ENCODE data around the gene PLXNA2.

Gene PLXNA2

GRCh38 chr1:208044589-208045462, 199.4 kb downstream of the PLXNA2 start:
- ATAC-seq (ENCODE audit: insufficient read depth, low read depth) (peak; percentile 86), DNase-seq (peak; percentile 35)
- H4K20me1 ChIP-seq (ENCODE audit: insufficient read depth, low read length), result peaks cover 4% of the 10 kb centered on the region; the same call in 1 of the 2 replicates

GRCh38 chr1:208043691-208044181, 200.4 kb downstream of the PLXNA2 start:
- Histone ChIP-seq H4K20me1 (ENCODE audit: insufficient read depth, low read length) (peaks cover 6% of the 10 kb centered on the region; the same call in 1 of the 2 replicates), H3K4me2 (ENCODE audit: insufficient read depth, low read length) (no peak overlapping the region), H3K27me3 (ENCODE audit: insufficient read depth, low read length, poor library complexity) (peaks cover 31% of the 10 kb centered on the region), H3K9ac (ENCODE audit: low read depth, low read length) (no peak overlapping the region), H3K79me2 (ENCODE audit: insufficient read depth, low read length) (no peaks in the 10 kb centered on the region), H3K4me3 (ENCODE audit: low read depth in 1 of 2, low read length in 2 of 2) (no peak overlapping the region), H3K27ac (ENCODE audit: low read length) (no peak overlapping the region), H3K4me1 (ENCODE audit: insufficient read depth, low read length) (no peaks in the 10 kb centered on the region), H3K9me3 (ENCODE audit: insufficient read depth, low read length, severe bottlenecking) (no peaks in the 10 kb centered on the region), H3K36me3 (ENCODE audit: insufficient read depth, low read length) (no peaks in the 10 kb centered on the region), H2AFZ (ENCODE audit: low read depth, low read length) (no peak overlapping the region)
- no peak for TF ChIP-seq EZH2 (IDR thresholded peaks at IDR 0.05; ENCODE audit: borderline replicate concordance, low read depth, low read length, severe bottlenecking)
- no peak for TF ChIP-seq CTCF (IDR thresholded peaks at IDR 0.05; ENCODE audit: borderline replicate concordance, extremely low read depth, low read length, poor library complexity, severe bottlenecking)
- ATAC-seq (ENCODE audit: insufficient read depth, low read depth) (no peak), DNase-seq (no peak)

More at GRCh38 chr1:208044589-208045462, 199.4 kb downstream of the PLXNA2 start:
- Histone ChIP-seq H3K27ac (ENCODE audit: low read length) (no peak overlapping the region), H3K9me3 (ENCODE audit: insufficient read depth, low read length, severe bottlenecking) (no peaks in the 10 kb centered on the region), H3K27me3 (ENCODE audit: insufficient read depth, low read length, poor library complexity) (peaks cover 31% of the 10 kb centered on the region), H2AFZ (ENCODE audit: low read depth, low read length) (no peak overlapping the region), H3K36me3 (ENCODE audit: insufficient read depth, low read length) (no peaks in the 10 kb centered on the region), H3K4me1 (ENCODE audit: insufficient read depth, low read length) (no peaks in the 10 kb centered on the region), H3K4me2 (ENCODE audit: insufficient read depth, low read length) (no peak overlapping the region), H3K9ac (ENCODE audit: low read depth, low read length) (no peak overlapping the region), H3K4me3 (ENCODE audit: low read depth in 1 of 2, low read length in 2 of 2) (no peak overlapping the region), H3K79me2 (ENCODE audit: insufficient read depth, low read length) (no peaks in the 10 kb centered on the region)
- no peak for TF ChIP-seq CTCF (IDR thresholded peaks at IDR 0.05; ENCODE audit: borderline replicate concordance, extremely low read depth, low read length, poor library complexity, severe bottlenecking)
- TF ChIP-seq EZH2 (IDR thresholded peaks at IDR 0.05; ENCODE audit: borderline replicate concordance, low read depth, low read length, severe bottlenecking), result no peak

GRCh38 chr1:208042868-208043267, 201.3 kb downstream of the PLXNA2 start:
- ATAC-seq (ENCODE audit: insufficient read depth, low read depth) (no peak), DNase-seq (no peak)
- H3K4me2 ChIP-seq (ENCODE audit: insufficient read depth, low read length), result no peak overlapping the region
- no peak overlapping the region for H2AFZ ChIP-seq (ENCODE audit: low read depth, low read length)
- no peaks in the 10 kb centered on the region for H3K36me3 ChIP-seq (ENCODE audit: insufficient read depth, low read length)
- no peak overlapping the region for H3K4me3 ChIP-seq (ENCODE audit: low read depth in 1 of 2, low read length in 2 of 2)
- H3K79me2 ChIP-seq (ENCODE audit: insufficient read depth, low read length), result no peaks in the 10 kb centered on the region
- no peaks in the 10 kb centered on the region for H3K4me1 ChIP-seq (ENCODE audit: insufficient read depth, low read length)
- TF ChIP-seq EZH2 (IDR thresholded peaks at IDR 0.05; ENCODE audit: borderline replicate concordance, low read depth, low read length, severe bottlenecking), result no peak
- TF ChIP-seq CTCF (IDR thresholded peaks at IDR 0.05; ENCODE audit: borderline replicate concordance, extremely low read depth, low read length, poor library complexity, severe bottlenecking), result no peak
- H3K9ac ChIP-seq (ENCODE audit: low read depth, low read length), result no peak overlapping the region
- H4K20me1 ChIP-seq (ENCODE audit: insufficient read depth, low read length), result peaks cover 6% of the 10 kb centered on the region; the same call in 1 of the 2 replicates
- H3K27ac ChIP-seq (ENCODE audit: low read length), result no peak overlapping the region
- no peaks in the 10 kb centered on the region for H3K9me3 ChIP-seq (ENCODE audit: insufficient read depth, low read length, severe bottlenecking)
- H3K27me3 ChIP-seq (ENCODE audit: insufficient read depth, low read length, poor library complexity), result peaks cover 31% of the 10 kb centered on the region
